IPS-20b (cell line): ENCODE results near the gene DCPS.

Source experiments
- H3K27ac ChIP-seq: one replicate; pipeline ENCODE4 v1.5.1; 2013; ENCODE audit warnings: low read length
- H3K27me3 ChIP-seq: 2 replicates; pipeline ENCODE4 v1.6.1; 2013; ENCODE audit warnings: mild to moderate bottlenecking, low read length, inconsistent platforms; ENCODE audit not compliant: insufficient read depth
- H3K36me3 ChIP-seq: 2 replicates; pipeline ENCODE4 v1.6.1; 2013; ENCODE audit warnings: low read depth, mild to moderate bottlenecking, inconsistent platforms, low read length, moderate library complexity; ENCODE audit not compliant: insufficient read depth
- H3K4me1 ChIP-seq: 2 replicates; pipeline ENCODE4 v1.6.1; 2013; ENCODE audit warnings: mild to moderate bottlenecking, control low read depth, inconsistent platforms, low read length, moderate library complexity; ENCODE audit not compliant: insufficient read depth
- H3K4me3 ChIP-seq: 2 replicates; pipeline ENCODE4 v1.5.1; 2013; ENCODE audit warnings: mild to moderate bottlenecking, low read length, inconsistent platforms
- H3K9ac ChIP-seq: 2 replicates; pipeline ENCODE4 v1.6.1; 2013; ENCODE audit warnings: low read depth, mild to moderate bottlenecking, inconsistent platforms, low read length, moderate library complexity
- H3K9me3 ChIP-seq: 2 replicates; pipeline ENCODE4 v1.6.1; 2013; ENCODE audit warnings: mild to moderate bottlenecking, low read depth, low read length, inconsistent platforms; ENCODE audit not compliant: insufficient read depth

Gene DCPS

GRCh38 chr11:126268708-126269579 lies 34.9 kb upstream of the DCPS start, which contains the start of the genes FOXRED1 and SRPRA:
Gene FOXRED1, plus strand, starts transcription at chr11:126269154. Its CDS starts 53 bp downstream, at chr11:126269207.
Gene SRPRA, minus strand, starts transcription at chr11:126268895. Its CDS starts 91 bp downstream, at chr11:126268804.
- Histone ChIP-seq H3K4me1 (no peaks in the 10 kb centered on the region), H3K36me3 (peaks cover 59% of the 10 kb centered on the region), H3K9ac (peak within 1 kb of the TSS; percentile 98), H3K4me3 (peak within 1 kb of the TSS; percentile 98), H3K27ac (peak within 1 kb of the TSS; percentile 73), H3K9me3 (no peaks in the 10 kb centered on the region), H3K27me3 (no peaks in the 10 kb centered on the region)

GRCh38 chr11:126277322-126277721 lies 26.5 kb upstream of the DCPS start:
- no peaks in the 10 kb centered on the region for H3K4me1 ChIP-seq
- H3K9me3 ChIP-seq, result no peaks in the 10 kb centered on the region
- peaks cover 13% of the 10 kb centered on the region for H3K27me3 ChIP-seq
- H3K4me3 ChIP-seq, result no peak overlapping the region
- no peak overlapping the region for H3K27ac ChIP-seq
- peaks cover 62% of the 10 kb centered on the region for H3K36me3 ChIP-seq
- no peak overlapping the region for H3K9ac ChIP-seq

GRCh38 chr11:126277780-126278179 lies 26.1 kb upstream of the DCPS start:
- Histone ChIP-seq H3K4me3 (no peak overlapping the region), H3K9ac (no peak overlapping the region), H3K27me3 (peaks cover 17% of the 10 kb centered on the region), H3K27ac (no peak overlapping the region), H3K4me1 (no peaks in the 10 kb centered on the region), H3K9me3 (no peaks in the 10 kb centered on the region), H3K36me3 (peaks cover 58% of the 10 kb centered on the region)

DNA sequence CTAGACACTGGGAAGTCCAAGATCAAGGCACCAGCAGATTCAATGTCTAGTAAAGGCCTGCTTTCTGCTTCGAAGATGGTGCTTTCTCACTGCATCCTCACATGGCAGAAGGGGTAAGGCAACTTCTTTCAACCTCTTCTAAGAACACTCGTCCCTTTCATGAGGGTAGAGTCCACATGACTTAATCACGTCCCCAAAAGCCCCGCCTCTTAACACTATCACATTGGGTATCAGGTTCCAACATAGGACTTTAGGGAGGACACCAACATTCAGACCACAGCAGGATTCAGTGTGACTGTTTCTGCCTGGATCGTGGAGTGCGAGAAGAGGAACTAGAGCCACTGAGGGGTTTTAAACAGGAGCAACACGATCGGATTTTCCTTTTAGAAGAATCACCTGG lies 24.7 kb upstream of the DCPS start:
- H3K36me3 ChIP-seq, result peaks cover 43% of the 10 kb centered on the region
- H3K27me3 ChIP-seq, result peaks cover 28% of the 10 kb centered on the region
- no peak overlapping the region for H3K4me3 ChIP-seq
- H3K27ac ChIP-seq, result no peak overlapping the region
- H3K9ac ChIP-seq, result no peak overlapping the region
- H3K4me1 ChIP-seq, result no peaks in the 10 kb centered on the region
- H3K9me3 ChIP-seq, result no peaks in the 10 kb centered on the region

- Histone ChIP-seq H3K9me3 (no peaks in the 10 kb centered on the region), H3K4me3 (no peak overlapping the region), H3K27ac (no peak overlapping the region), H3K36me3 (peaks cover 31% of the 10 kb centered on the region), H3K9ac (no peak overlapping the region), H3K4me1 (no peaks in the 10 kb centered on the region), H3K27me3 (peaks cover 30% of the 10 kb centered on the region)
Measured at GRCh38 chr11:126280595-126280994, 23.3 kb upstream of the DCPS start.

DNA sequence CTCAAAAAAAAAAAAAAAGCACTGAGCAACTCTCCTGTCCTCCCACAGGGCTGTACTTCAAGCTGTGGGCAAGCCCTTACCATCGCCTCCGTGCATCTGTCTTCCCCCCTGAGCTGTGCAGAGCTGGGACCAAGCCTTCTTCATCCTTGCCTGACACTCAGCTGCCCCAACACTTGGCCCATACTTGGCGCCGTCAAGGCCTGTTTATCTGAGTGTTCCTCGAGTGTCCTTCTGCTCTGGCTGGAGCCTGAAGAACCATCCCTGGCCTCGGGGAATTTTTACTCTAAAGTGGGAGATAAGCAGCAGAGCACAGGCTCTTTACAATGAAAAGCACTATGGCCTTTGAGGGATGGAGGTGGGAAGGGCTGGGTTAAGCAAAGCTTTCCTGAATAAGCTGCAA lies 22.6 kb upstream of the DCPS start:
- Histone ChIP-seq H3K27ac (no peak overlapping the region), H3K9ac (no peak overlapping the region), H3K36me3 (peaks cover 25% of the 10 kb centered on the region), H3K4me1 (no peaks in the 10 kb centered on the region), H3K4me3 (no peak overlapping the region), H3K9me3 (no peaks in the 10 kb centered on the region), H3K27me3 (peaks cover 30% of the 10 kb centered on the region)

- no peaks in the 10 kb centered on the region for H3K9me3 ChIP-seq
- H3K9ac ChIP-seq, result no peak overlapping the region
- no peak overlapping the region for H3K27ac ChIP-seq
- peaks cover 21% of the 10 kb centered on the region for H3K36me3 ChIP-seq
- H3K4me1 ChIP-seq, result no peaks in the 10 kb centered on the region
- H3K4me3 ChIP-seq, result no peak overlapping the region
- peaks cover 30% of the 10 kb centered on the region for H3K27me3 ChIP-seq
Measured at GRCh38 chr11:126281666-126282175, 22.1 kb upstream of the DCPS start.

DNA sequence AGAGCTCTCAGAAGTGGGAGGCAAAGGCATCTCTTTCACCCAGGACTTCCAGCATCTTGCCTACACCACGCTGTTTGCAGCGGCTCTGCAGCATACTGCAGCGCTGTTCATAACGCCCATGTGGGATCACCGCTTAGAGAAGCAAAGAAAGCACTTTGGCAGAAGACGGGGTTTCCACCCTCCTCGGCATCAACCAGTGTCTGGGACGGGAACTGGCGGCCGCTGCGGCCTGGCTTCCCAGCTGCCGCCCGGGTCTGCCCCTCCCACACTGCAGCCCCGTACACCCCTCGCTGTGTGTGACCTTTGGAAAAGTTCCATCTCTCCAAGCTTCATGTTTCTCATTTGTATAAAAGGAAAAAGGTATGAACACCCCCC lies 21.5 kb upstream of the DCPS start:
- H3K27me3 ChIP-seq, result peaks cover 30% of the 10 kb centered on the region
- no peaks in the 10 kb centered on the region for H3K4me1 ChIP-seq
- H3K9me3 ChIP-seq, result no peaks in the 10 kb centered on the region
- H3K36me3 ChIP-seq, result peaks cover 15% of the 10 kb centered on the region
- H3K4me3 ChIP-seq, result peak overlapping the region; percentile 88
- H3K9ac ChIP-seq, result peak overlapping the region; percentile 43
- no peak overlapping the region for H3K27ac ChIP-seq

- Histone ChIP-seq H3K27me3 (peaks cover 30% of the 10 kb centered on the region), H3K27ac (no peak within 1 kb of the TSS)
Measured at GRCh38 chr11:126282736-126283591, 20.9 kb upstream of the DCPS start, which contains the start of gene TIRAP. Gene TIRAP, plus strand, starts transcription at chr11:126283093. Its CDS starts 7,802 bp downstream, at chr11:126290895.

GRCh38 chr11:126284829-126285228 lies 19.0 kb upstream of the DCPS start:
- H3K27ac ChIP-seq, result no peak overlapping the region
- no peak overlapping the region for H3K9ac ChIP-seq
- no peaks in the 10 kb centered on the region for H3K9me3 ChIP-seq
- H3K36me3 ChIP-seq, result no peaks in the 10 kb centered on the region
- H3K4me3 ChIP-seq, result no peak overlapping the region
- H3K4me1 ChIP-seq, result no peaks in the 10 kb centered on the region
- peaks cover 30% of the 10 kb centered on the region for H3K27me3 ChIP-seq

More at GRCh38 chr11:126282736-126283591, 20.9 kb upstream of the DCPS start, which contains the start of gene TIRAP:
- peak within 1 kb of the TSS; percentile 43 for H3K9ac ChIP-seq
- H3K9me3 ChIP-seq, result no peaks in the 10 kb centered on the region
- H3K4me1 ChIP-seq, result no peaks in the 10 kb centered on the region
- peak within 1 kb of the TSS; percentile 88 for H3K4me3 ChIP-seq
- H3K36me3 ChIP-seq, result peaks cover 9% of the 10 kb centered on the region; the same call in 1 of the 2 replicates

GRCh38 chr11:126288237-126288636 lies 15.6 kb upstream of the DCPS start:
- no peaks in the 10 kb centered on the region for H3K4me1 ChIP-seq
- H3K27me3 ChIP-seq, result peaks cover 12% of the 10 kb centered on the region; the same call in 1 of the 2 replicates
- H3K27ac ChIP-seq, result no peak overlapping the region
- H3K9me3 ChIP-seq, result no peaks in the 10 kb centered on the region
- no peak overlapping the region for H3K9ac ChIP-seq
- no peak overlapping the region for H3K4me3 ChIP-seq
- H3K36me3 ChIP-seq, result peaks cover 9% of the 10 kb centered on the region
